Measurements from ENCODE around the gene TERT.
"Not testable (repeated sequence)": the region's sequence is repeated elsewhere in the genome, so short reads cannot be mapped to it uniquely, and the experiment has no call there.

- TF ChIP-seq CHD7 (IDR thresholded peaks at IDR 0.05; ENCODE audit: insufficient replicate concordance, low read length); FOSL1 (IDR thresholded peaks at IDR 0.05; ENCODE audit: insufficient read depth, low read depth, low read length); GABPA (IDR thresholded peaks at IDR 0.05; ENCODE audit: borderline replicate concordance, insufficient read depth, low read length); SRF (IDR thresholded peaks at IDR 0.05; ENCODE audit: low read depth, low read length); CTCF (IDR thresholded peaks at IDR 0.05; ENCODE audit: control extremely low read depth in 1 of 3, insufficient read depth in 1 of 3, low read depth in 1 of 3, low read length in 3 of 3): not testable (repeated sequence)
These were observed 44.4 kb upstream of the TERT start for GRCh38 chr5:1339139-1339817.
